PC-9 (cell line): ENCODE measurements around the gene C6orf163.

Source experiments
- CTCF ChIP-seq: fragments of 200-600 bp; sonication (generic); conservative IDR thresholded peaks from 2 replicates; pipeline ENCODE4 v1.6.1; 2017; ENCODE audit warnings: mixed run types, antibody characterized with exemption, mild to moderate bottlenecking, moderate library complexity
- EZH2 ChIP-seq: fragments of 200-600 bp; sonication (generic); IDR thresholded peaks from 2 replicates; pipeline ENCODE4 v1.8.0; 2017; ENCODE audit warnings: antibody characterized with exemption, low read depth

DNA sequence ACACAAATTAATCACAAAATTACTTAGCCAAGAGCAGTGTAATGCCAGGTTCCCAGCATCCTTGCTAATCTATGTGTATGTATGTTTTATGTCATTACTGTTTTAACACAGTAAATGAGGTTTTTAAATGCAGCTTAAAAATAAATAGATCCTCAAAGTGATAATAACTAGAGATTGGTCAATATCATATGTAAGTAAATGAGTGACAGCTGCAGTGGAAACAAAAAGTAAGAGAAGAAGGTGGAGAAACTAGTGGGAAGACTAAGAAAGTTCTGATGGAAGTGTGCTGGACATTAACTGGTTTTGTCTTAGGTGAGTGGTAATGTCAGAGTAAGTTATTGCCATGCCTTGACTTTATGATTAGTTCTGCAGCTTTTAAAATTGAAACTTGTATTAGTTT lies 13.7 kb upstream of the C6orf163 start:
- TF ChIP-seq CTCF = no peak
- TF ChIP-seq EZH2 = no peak
